Gastroesophageal sphincter (tissue), 4 donors: ENCODE measurements around the gene ZNF500. TPM values are rescaled to one million over a fixed set of nuclear protein-coding genes. Genes with fewer than 3 reads are reported as not detected.

Source experiments
- ATAC-seq: fragments of 150-250 bp; one replicate; pipeline ENCODE4 v1.9.1; 2016; ENCODE audit warnings: mild to moderate bottlenecking, moderate library complexity
- H3K27ac ChIP-seq, 4 donors: fragments of 200-600 bp; sonication (generic) in 3 of 4; 1 replicate in 3 of 4; 2 replicates in 1 of 4; pipeline ENCODE4 v1.5.1; 2016 to 2019
- H3K27me3 ChIP-seq: fragments of 200-600 bp; sonication (generic); one replicate; pipeline ENCODE4 v1.5.1; 2019
- H3K36me3 ChIP-seq, 2 donors: fragments of 200-600 bp; sonication (generic); one replicate each; pipeline ENCODE4 v1.5.1; 2019; ENCODE audit warnings: control low read depth in 1 of 2
- H3K4me1 ChIP-seq, 3 donors: fragments of 200-600 bp; sonication (generic); 1 replicate in 2 of 3; 2 replicates in 1 of 3; pipeline ENCODE4 v1.5.1; 2016 to 2019; ENCODE audit warnings: control low read depth in 2 of 3
- H3K4me3 ChIP-seq, 2 donors: fragments of 200-600 bp; sonication (generic); one replicate each; pipeline ENCODE4 v1.5.1; 2019; ENCODE audit warnings: mild to moderate bottlenecking in 1 of 2, moderate library complexity in 1 of 2
- H3K9me3 ChIP-seq, 3 donors: fragments of 200-600 bp; sonication (generic); one replicate each; pipeline ENCODE4 v1.5.1; 2017 to 2019; ENCODE audit warnings: control low read depth in 2 of 3
- EP300 ChIP-seq: sonication (generic); formaldehyde crosslinking; IDR thresholded peaks from one replicate; pipeline ENCODE4 v1.6.1; 2017; ENCODE audit warnings: antibody characterized with exemption, mild to moderate bottlenecking
- POLR2A ChIP-seq, 2 donors: fragments of 450-650 bp; IDR thresholded peaks; one replicate each; pipeline ENCODE4 v1.6.1; 2017; ENCODE audit warnings: antibody characterized with exemption in 2 of 2, mild to moderate bottlenecking in 2 of 2, moderate library complexity in 1 of 2
- POLR2AphosphoS5 ChIP-seq: sonication (generic); formaldehyde crosslinking; IDR thresholded peaks from one replicate; pipeline ENCODE4 v1.6.1; 2017; ENCODE audit warnings: antibody characterized with exemption
- WGBS, 2 donors: methylation state at CpG; one replicate each; pipeline ENCODE4 v1.1.5; 2018; ENCODE audit warnings: low coverage in 1 of 2; 5-methylcytosine and 5-hydroxymethylcytosine counted together
- total RNA-seq, 4 donors: library from RNA; depleted of rRNA; stranded (reverse); fragments of >200 nt; gene quantifications; one replicate each; pipeline ENCODE4 v1.1.0, GENCODE V29; 2016
- TF ChIP-seq, protein P1 (sequence below), 4 experiments: fragments of 200-600 bp in 2 of 4; fragments of 450-650 bp in 2 of 4; sonication (generic) in 1 of 4; IDR thresholded peaks; one replicate each; pipeline ENCODE4 v1.5.1; 2017 to 2019; ENCODE audit warnings: antibody characterized with exemption in 4 of 4, mild to moderate bottlenecking in 2 of 4, moderate library complexity in 2 of 4

ZNF500 gene
- 10 to 100 TPM; 12.6 to 15.8 (median 13.8) TPM for total RNA-seq

DNA sequence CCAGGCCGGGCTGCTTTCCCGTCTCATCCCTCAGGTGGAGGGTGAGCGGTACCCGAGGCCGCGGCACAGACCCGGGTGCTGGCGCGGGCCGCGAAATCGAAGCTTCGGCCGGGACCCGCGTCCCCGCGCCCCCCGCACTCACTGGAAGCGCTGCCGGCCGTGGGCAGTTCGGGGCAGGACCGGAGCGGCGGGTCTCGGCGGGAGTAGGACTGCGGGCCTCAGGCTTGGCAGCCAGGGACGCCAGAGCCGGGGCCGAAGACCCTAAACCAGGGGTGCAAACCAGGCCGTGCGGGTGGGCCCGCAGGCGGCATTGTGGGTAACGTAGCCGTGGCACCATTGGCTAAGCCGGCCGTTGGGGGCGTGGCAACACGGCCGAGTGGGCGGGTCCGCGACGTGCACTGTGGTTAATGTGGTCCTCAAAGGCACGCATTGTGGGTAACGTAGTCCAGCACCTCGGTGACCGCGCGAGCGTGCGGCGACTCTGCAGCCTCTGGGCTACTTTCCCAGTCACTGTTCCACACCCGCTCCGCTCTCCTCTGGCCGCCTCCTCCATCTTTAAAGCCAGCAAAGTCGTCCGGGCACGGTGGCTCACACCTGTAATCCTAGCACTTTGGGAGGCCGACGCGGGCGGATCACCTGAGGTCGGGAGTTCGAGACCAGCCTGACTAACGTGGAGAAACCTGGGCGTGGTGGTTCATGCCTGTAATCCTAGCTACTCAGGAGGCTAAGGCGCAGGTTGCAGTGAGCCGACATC, at the start of gene ZNF500:
Gene ZNF500, minus strand, starts transcription at position 288 of the 754 bp plus-strand sequence. CDS start 1,184 bp downstream, outside the sequence.
- peaks cover 0 to 37% of the 10 kb centered on the region in 2 donors for H3K36me3 ChIP-seq
- peak; percentile 95 for ATAC-seq
- no peaks in the 10 kb centered on the region for H3K27me3 ChIP-seq
- H3K4me3 ChIP-seq, result peak within 1 kb of the TSS; percentile 75 to 85
- peaks cover 0 to 60% (median 21%) of the 10 kb centered on the region in 3 donors for H3K4me1 ChIP-seq
- H3K9me3 ChIP-seq, result no peaks in the 10 kb centered on the region
- TF ChIP-seq POLR2A (IDR thresholded peaks at IDR 0.05), result peak; percentile 39 to 46
- peak; percentile 61 for TF ChIP-seq POLR2AphosphoS5
- TF ChIP-seq, protein P1, sequence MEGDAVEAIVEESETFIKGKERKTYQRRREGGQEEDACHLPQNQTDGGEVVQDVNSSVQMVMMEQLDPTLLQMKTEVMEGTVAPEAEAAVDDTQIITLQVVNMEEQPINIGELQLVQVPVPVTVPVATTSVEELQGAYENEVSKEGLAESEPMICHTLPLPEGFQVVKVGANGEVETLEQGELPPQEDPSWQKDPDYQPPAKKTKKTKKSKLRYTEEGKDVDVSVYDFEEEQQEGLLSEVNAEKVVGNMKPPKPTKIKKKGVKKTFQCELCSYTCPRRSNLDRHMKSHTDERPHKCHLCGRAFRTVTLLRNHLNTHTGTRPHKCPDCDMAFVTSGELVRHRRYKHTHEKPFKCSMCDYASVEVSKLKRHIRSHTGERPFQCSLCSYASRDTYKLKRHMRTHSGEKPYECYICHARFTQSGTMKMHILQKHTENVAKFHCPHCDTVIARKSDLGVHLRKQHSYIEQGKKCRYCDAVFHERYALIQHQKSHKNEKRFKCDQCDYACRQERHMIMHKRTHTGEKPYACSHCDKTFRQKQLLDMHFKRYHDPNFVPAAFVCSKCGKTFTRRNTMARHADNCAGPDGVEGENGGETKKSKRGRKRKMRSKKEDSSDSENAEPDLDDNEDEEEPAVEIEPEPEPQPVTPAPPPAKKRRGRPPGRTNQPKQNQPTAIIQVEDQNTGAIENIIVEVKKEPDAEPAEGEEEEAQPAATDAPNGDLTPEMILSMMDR (IDR thresholded peaks at IDR 0.05), result peak in 1 of 4 experiments; percentile 15
- no peak for TF ChIP-seq EP300
- WGBS, 2 donors, result 29% methylated on average over 2 of the region's 72 CpGs; no CpG with 5 or more reads in 1 of the 2 donors
- peak within 1 kb of the TSS; percentile 74 to 95 (median 90) for H3K27ac ChIP-seq

- H3K4me1 ChIP-seq, result peaks cover 6 to 38% (median 9%) of the 10 kb centered on the region in 3 donors
- no peaks in the 10 kb centered on the region for H3K27me3 ChIP-seq
- no peaks in the 10 kb centered on the region for H3K9me3 ChIP-seq
- peak; percentile 51 for ATAC-seq
- peak overlapping the region; percentile 75 to 89 (median 84) for H3K27ac ChIP-seq
- H3K4me3 ChIP-seq, result no peak overlapping the region
- no peak for TF ChIP-seq POLR2AphosphoS5
- no peak for TF ChIP-seq EP300
- TF ChIP-seq, protein P1 (IDR thresholded peaks at IDR 0.05), result peak in 2 of 4 experiments; percentile 7 to 31
- TF ChIP-seq POLR2A (IDR thresholded peaks at IDR 0.05), result no peak
- peaks cover 0 to 99% of the 10 kb centered on the region in 2 donors for H3K36me3 ChIP-seq
- WGBS, 2 donors, result 48 to 51% methylated on average over 3 to 4 of the region's 16 CpGs
These were observed 47.7 kb upstream of the ZNF500 start for GRCh38 chr16:4814542-4815173.

DNA sequence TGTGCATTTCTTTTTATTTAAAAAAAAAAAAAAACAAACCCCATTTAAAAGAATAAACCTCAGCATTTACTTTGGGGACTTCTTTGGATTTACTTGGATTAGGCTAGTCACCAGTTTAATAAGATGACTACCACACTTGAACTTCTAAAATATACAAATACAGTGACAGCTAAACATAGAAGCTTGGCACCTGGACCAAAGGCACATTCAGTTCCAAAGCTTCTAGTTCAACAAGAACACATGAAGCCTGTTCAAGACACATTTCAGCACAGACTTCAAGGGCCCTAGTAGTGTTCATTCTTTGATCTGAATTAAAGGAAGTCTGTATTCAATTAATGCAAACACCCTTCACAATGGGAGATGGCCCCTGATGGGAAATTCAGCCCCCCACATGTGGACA, 47.1 kb upstream of the ZNF500 start:
- Histone ChIP-seq H3K4me1 (peaks cover 6 to 38% (median 9%) of the 10 kb centered on the region in 3 donors), H3K27me3 (no peaks in the 10 kb centered on the region), H3K36me3 (peaks cover 0 to 99% of the 10 kb centered on the region in 2 donors), H3K27ac (peak overlapping the region; percentile 78 to 89 (median 84)), H3K4me3 (no peak overlapping the region), H3K9me3 (no peaks in the 10 kb centered on the region)
- TF ChIP-seq POLR2AphosphoS5, result peak; percentile 95
- TF ChIP-seq EP300, result no peak
- ATAC-seq, result peak; percentile 85

GRCh38 chr16:4813251-4814003, 46.5 kb upstream of the ZNF500 start:
- TF ChIP-seq POLR2AphosphoS5, result no peak
- TF ChIP-seq EP300, result no peak
- no peak for TF ChIP-seq POLR2A (IDR thresholded peaks at IDR 0.05)
- TF ChIP-seq, protein P1 (IDR thresholded peaks at IDR 0.05), result no peak
- Histone ChIP-seq H3K9me3 (no peaks in the 10 kb centered on the region), H3K27me3 (no peaks in the 10 kb centered on the region), H3K4me3 (no peak overlapping the region), H3K4me1 (peaks cover 6 to 38% (median 9%) of the 10 kb centered on the region in 3 donors), H3K36me3 (peaks cover 0 to 99% of the 10 kb centered on the region in 2 donors), H3K27ac (peak overlapping the region; percentile 78 to 92 (median 86))
- ATAC-seq, result no peak
- 86 to 95% methylated on average over 2 to 3 of the region's 16 CpGs for WGBS, 2 donors

- no peak for ATAC-seq
- Histone ChIP-seq H3K27me3 (no peaks in the 10 kb centered on the region), H3K27ac (peak overlapping the region in 3 of 4 donors; percentile 4 to 89 (median 83)), H3K4me3 (no peak overlapping the region), H3K9me3 (no peaks in the 10 kb centered on the region), H3K4me1 (peaks cover 6 to 38% (median 9%) of the 10 kb centered on the region in 3 donors), H3K36me3 (peaks cover 0 to 98% of the 10 kb centered on the region in 2 donors)
- TF ChIP-seq, protein P1 (IDR thresholded peaks at IDR 0.05), result no peak
- TF ChIP-seq POLR2A (IDR thresholded peaks at IDR 0.05) (no peak), POLR2AphosphoS5 (no peak), EP300 (no peak)
- no CpG with 5 or more reads among the region's 9 CpGs for WGBS, 2 donors
These were observed 44.8 kb upstream of the ZNF500 start for GRCh38 chr16:4811773-4812172.
